NB4 (cell line): ENCODE results near the gene FAM227B.

ENCODE experiments used
- MYC ChIP-seq: IDR thresholded peaks from 2 replicates; pipeline ENCODE4 v1.6.1; 2011; ENCODE audit warnings: low read depth, low read length
- POLR2A ChIP-seq: IDR thresholded peaks from 2 replicates; pipeline ENCODE4 v1.6.1; 2011; ENCODE audit warnings: mild to moderate bottlenecking; ENCODE audit not compliant: insufficient read length; ENCODE audit errors: extremely low read depth
- TF ChIP-seq, protein P1 (sequence below): IDR thresholded peaks from one replicate; pipeline ENCODE4 v1.5.1; 2012; ENCODE audit warnings: low read depth, low read length
- TF ChIP-seq, protein P2 (sequence below): IDR thresholded peaks from 2 replicates; pipeline ENCODE4 v1.6.1; 2011; ENCODE audit warnings: low read depth, low read length

DNA sequence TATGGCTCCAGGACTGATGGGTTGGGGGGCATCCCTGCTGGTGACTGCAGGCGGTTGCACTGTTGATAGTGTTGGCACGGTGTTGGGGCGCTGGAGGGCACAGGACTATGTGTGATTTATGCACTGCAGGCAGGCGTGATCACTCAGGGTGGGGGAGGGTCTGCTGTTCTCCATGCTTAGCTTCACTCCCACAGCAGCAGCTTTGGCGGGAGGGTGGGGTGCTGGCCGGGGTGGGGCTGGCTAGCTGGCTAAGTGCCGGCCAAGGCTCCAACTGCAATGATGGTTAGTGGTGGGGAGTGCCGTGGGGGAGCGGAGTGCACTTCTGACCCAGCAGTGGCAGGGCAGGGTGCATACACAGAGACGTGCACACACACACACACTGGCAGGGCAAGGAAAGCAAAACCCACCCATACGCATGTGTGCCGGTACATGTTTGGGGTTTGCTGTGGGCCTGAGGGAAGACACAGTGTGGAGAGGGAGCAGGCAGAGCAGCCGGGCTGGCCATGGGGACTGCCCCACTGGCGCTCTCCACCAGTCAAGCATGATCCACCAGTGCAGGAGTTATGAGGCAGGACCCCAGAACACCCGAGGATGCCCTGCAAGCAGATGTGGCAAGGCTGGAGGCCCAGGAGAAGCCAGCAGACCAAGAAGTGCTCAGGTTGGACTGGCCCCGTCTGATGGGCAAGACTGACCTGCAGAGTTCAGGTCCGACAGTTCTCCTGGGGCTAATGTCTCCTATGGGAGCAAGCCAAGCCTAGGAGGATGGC lies 214.1 kb downstream of the FAM227B start:
- TF ChIP-seq, protein P1, sequence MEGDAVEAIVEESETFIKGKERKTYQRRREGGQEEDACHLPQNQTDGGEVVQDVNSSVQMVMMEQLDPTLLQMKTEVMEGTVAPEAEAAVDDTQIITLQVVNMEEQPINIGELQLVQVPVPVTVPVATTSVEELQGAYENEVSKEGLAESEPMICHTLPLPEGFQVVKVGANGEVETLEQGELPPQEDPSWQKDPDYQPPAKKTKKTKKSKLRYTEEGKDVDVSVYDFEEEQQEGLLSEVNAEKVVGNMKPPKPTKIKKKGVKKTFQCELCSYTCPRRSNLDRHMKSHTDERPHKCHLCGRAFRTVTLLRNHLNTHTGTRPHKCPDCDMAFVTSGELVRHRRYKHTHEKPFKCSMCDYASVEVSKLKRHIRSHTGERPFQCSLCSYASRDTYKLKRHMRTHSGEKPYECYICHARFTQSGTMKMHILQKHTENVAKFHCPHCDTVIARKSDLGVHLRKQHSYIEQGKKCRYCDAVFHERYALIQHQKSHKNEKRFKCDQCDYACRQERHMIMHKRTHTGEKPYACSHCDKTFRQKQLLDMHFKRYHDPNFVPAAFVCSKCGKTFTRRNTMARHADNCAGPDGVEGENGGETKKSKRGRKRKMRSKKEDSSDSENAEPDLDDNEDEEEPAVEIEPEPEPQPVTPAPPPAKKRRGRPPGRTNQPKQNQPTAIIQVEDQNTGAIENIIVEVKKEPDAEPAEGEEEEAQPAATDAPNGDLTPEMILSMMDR = no peak
- TF ChIP-seq POLR2A (no peak), MYC (no peak)
- TF ChIP-seq, protein P2, sequence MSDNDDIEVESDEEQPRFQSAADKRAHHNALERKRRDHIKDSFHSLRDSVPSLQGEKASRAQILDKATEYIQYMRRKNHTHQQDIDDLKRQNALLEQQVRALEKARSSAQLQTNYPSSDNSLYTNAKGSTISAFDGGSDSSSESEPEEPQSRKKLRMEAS = no peak
